HG03060 (cell line): ENCODE measurements around the gene PTPN1.
A peak's percentile ranks its signal among the peaks of the same experiment; 100 is the strongest.
"Not testable (repeated sequence)": the region's sequence is repeated elsewhere in the genome, so short reads cannot be mapped to it uniquely, and the experiment has no call there.

ENCODE experiments used
- ATAC-seq: cut with Tn5 transposase; IDR thresholded peaks from one replicate; pipeline ENCODE4 v1.9.1; 2021; ENCODE audit warnings: low read depth, moderate number of reproducible peaks; ENCODE audit not compliant: unreplicated experiment

PTPN1 gene

DNA sequence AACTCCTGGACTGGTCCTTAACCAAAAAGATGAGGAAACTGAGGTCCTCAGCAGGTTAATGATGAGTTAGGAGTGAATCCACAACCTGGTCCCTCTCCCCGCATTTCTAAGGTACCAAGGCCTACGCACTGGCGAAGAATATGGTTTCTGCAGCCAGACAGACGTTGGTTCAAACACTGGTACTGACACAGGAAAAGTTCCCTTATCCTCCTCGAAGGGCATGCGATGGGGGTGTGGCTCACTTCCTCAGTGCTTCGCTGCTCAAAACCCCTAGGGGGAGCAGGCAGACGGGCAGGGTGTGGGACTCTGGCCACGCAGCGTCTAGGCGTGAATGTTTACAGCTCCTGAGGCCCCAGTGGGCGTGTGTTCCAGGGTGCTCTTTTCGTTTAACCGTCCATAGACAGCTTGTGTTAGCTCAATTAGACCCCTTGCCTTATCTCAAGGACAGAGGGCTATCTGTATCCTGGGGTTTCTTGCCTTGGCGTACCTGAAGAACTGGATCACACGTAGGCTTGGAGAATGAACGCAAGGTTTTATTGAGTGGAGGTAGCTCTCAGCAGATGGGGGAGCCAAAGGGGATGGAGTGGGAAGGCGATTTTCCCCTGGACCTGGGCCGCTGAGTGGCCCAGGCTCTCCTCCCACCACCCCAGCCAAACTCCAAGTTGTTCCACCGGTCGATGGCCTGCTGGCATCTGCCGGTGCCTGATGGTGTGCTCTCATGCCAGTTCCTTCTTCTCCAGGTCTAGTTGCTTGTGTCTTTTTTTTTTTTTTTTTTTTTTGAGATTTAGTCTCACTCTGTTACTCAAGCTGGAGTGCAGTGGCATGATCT is 31.8 kb upstream of the PTPN1 start:
- no peak for ATAC-seq

DNA sequence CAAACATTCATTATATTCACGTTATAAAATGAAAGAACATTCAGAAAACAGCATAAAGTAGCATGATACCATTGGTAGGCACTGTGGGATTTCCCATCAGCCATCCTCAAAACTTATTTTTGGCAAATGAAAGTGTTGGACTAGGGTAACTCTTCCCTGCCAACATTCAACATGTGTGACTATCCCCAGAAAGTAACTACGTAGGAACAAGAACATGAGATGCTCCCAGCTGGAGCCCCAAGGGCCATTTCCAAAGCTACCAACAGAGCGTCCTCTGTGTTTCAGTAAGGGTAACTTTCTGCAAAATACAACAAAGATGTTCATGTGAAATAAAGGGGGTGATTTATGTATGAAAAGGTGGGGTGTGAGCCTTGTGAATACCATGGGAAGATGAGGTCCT is 28.4 kb upstream of the PTPN1 start:
- ATAC-seq = no peak

DNA sequence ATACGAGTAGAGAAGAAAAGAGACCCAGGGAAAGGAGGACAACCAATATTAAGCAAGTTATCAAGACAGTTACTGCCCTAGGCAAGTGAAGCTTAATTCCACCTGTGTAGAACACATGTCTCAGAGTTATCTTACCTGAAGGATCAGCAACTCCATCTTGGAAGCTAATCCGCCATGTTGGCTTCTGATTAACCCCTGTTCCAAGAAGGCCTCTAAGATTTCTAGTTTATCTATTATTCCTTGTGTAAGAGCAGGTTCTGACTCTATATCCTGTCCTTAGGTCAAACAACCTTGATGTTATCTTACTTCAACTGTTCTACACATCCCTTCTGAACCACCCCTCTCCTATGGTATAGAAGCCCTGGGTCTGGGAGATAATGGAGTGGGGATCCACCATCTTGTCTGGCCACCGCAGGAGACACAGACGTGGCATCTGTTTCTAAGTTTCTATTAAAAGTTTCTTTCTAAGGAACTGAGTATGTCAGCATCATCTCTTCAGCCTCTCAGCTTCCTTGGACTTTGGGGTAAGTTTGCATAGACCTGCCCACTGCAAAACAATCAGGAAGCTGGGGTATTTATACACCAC is 27.7 kb upstream of the PTPN1 start:
- ATAC-seq = no peak

DNA sequence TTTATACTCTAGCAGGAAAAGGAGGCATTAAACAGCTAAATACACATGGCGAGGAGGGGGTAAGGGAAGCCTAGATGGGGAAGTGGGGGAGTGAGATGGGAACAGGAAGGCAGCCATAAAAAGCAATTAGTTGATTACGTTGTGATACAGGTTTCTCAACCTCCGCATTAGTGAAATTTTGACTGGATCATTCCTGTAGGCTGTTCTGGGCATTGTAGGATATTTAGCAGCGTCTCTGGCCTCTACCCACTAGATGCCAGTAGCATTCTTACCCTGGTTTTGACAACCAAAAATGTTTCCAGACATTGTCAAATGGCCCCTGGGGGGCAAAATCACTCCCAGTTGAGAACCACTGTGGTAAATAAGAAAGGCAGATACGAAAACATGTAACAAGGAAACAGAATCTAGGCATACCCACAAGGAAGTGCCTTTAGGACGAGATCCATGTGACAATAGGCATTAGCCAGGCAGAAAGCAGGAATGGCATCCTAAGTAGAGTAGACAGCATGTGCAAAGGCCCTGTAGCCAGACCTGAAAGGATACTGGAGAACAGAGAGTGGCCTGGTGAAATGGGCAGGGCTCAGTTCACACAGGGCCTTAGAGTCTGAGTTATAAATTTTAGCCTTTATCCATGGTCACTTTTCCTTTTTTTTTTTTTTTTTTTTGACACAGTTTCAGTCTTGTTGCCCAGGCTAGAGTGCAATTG is 25.8 kb upstream of the PTPN1 start:
- ATAC-seq = no peak

DNA sequence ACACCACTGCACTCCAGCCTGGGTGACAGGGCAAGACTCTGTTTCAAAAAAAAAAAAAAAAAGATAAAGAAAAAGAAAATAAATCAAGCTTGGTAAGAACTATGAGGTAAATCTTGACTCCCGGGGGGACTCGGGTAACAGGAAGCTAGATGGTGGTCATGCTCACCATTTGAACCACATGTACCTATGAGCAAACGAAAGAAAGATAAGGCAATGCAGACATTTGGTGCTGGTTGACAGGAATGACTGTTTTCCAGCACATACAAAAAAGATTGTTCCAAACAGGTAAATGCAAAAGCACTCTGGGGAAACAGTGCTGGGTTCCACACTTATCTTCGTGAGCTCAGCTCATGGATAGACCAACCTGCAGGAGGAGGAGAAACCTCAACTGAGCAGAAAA is 22.8 kb upstream of the PTPN1 start:
- no peak for ATAC-seq

DNA sequence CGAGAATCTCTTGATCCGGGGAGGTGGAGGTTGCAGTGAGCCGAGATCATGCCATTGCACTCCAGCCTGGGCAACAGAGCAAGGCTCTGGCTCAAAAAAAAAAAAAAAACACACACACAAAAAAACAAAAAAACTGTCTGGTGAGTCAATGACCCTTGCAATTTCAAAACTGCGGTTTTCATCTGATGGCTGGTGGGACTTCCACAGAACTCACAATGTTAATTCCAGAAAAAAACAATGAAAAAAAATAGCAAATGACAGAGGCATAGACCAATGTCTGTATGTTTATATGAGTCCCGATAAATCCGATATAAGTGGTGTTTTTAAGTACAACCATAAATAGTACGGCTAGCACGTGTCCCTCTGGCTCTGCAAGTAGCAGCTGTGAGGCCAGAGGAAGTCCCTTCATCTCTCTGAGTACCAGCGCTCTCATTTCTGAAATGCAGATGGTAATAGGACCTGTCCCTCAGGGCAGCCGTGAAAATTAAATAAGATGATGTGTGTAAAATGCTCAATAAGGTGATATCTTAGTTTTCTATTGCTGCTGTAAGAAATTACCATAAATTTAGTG is 21.9 kb upstream of the PTPN1 start:
- no peak for ATAC-seq

DNA sequence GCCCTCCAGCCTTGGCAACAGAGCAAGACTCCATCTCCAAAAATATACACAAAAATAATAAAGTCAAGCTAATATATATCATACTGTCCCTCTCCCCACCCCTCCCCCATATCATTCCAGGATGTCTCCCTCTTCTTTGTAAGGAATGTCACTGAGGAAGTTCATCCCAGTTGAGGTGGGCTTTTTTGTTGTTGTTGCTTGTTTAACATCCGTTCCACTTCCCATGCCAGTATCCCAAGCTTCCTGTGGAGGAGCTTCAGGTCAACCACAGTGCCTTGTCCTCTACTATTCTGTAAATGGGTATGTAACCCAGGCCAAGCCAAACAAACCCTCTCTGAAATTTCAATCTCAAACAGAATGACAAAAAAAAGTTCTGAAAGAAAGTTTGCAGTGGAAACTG is 19.0 kb upstream of the PTPN1 start:
- no peak for ATAC-seq

DNA sequence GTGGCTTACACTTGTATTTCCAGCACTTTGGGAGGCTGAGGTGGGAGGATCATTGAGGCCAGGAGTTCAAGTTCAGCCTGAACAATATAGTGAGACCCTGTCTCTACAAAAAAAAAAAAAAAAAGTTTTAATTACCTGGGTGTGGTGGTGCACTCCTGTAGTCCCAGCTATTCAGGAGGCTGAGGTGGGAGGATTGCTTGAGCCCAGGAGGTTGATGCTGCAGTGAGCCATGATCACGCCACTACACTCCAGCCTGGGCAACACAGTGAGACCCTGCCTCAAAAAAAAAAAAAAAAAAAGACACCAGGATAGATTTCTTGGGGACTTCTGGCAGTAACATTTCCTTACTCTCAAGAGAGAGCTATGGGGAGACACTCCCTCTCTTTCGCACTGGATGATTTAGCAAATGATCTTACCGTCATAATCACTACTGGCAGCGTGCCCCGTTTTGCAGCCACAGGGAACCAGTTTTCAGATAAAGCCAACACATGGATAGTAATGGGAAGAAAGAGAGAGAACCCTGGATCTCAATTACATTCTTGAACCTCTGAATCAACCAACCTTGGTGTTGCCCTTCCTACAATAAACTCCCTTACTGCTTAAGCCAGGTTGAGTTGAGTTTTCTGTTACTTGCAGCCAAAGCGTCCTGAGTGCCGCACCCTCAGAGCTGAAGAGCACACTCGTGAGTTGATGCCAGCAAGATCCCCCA is 18.1 kb upstream of the PTPN1 start:
- no peak for ATAC-seq

DNA sequence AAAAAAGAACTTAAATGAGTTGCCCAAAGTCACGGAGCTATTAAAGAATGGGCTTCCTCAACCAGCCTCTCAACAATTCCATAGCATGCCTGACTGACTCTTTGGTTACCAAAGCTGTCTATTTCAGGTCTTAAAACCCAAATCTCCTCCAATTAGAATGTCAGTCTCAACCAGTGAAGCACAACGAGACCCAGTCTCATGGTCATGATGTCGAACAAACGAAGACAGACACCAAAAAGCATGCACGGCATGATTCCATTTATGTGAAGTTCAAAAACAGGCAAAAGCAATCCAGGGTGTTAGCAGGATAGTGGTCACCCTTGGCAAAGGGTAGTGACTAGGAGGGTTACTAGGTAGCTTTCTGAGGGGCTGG is 16.3 kb upstream of the PTPN1 start:
- ATAC-seq = no peak

DNA sequence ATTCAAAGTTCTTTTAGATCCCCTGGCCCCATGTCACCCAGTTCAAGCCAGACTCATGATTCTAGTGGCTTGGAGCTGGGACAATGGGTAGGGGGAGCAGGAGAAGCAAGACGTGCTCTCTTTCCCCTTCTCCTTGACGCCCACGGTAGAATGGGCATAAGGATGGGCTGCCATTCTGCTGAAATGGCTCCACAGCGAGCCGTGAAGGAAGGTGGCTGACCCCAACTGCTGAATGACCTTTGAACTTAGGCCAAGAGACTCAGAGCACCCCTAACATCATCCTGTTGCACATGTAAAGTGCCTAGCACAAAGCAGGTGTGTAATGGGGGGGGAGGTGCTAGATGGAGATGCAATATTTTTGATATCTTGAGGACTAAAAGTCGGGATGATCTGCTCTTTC is 15.8 kb upstream of the PTPN1 start:
- no peak for ATAC-seq

DNA sequence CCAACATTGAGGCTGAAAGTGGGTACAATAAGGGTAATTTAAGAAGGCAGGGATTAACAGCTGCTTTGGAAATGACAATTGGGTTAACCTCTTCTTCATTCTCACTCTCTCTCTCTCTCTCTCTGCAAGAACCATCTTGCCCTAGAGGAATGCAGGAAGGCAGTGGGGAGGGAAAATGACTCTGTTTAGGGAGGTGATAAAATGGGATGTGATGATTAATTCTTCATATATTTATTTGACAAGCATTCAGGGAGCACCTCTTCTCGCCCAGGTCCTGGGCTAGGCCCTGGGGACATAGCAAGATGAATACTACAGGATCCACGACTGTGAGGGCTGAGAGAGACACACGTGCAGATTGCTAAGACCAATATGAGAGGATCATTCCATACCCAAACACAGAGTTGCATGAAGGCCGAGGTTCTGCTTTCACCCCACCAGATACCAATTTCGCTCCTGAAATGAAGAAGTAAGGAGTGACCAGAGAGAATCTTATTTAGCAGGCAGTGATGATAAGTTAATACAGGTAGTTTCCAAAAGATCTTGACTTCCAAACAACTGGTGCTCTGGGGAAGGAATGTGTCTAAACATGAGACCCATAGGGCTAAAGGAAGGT is 13.3 kb upstream of the PTPN1 start:
- ATAC-seq = no peak

DNA sequence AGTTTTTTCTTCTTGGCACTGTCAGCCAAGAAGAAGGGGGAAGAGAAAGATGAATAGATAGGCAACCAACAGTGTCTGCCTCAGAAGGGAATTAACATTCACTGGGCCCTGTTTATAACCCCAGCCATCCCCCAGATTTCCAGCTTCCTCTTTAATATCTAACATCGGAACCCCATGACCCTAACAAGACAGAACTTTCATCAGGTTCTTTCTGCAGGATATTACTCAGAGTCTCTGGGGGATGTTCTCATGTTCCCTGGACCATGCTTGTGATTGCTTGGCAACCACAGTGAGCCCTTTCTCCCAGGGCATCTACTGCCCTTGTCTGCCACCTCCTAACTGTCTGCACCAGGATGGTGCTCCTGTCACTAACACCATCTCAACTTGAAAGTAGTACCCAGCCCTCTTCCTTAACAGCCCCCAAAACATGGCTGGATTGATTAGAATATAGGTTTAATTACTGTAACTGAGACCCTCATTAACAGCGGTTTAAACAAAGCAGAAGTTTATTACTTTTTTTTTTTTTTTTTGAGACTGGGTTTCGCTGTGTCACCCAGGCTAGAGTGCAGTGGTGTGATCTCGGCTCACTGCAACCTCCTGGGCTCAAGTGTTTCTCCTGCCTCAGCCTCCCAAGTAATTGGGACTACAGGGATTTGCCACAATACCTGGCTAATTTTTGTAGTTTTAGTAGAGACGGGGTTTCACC is 12.0 kb upstream of the PTPN1 start:
- peak; percentile 39 for ATAC-seq

DNA sequence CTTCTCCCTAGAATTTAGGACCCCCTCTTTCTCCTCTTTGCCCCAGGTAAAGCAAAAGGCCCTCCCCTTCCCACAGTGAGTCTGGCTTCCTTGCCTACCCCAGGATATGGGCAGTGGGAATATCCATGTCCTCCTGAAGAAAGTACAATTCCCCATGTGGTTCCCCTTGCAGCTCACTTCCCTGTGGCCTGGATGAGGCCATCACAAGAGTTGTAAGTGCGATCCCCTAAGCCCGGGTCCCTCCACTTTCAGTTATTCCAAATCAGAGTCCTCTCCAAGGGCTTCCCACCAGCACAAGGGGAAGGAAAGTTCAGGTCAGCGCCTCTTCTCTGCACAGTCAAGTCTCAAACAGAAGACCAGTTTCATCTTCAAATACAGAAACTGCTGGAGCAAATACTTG is 10.2 kb upstream of the PTPN1 start:
- no peak for ATAC-seq

DNA sequence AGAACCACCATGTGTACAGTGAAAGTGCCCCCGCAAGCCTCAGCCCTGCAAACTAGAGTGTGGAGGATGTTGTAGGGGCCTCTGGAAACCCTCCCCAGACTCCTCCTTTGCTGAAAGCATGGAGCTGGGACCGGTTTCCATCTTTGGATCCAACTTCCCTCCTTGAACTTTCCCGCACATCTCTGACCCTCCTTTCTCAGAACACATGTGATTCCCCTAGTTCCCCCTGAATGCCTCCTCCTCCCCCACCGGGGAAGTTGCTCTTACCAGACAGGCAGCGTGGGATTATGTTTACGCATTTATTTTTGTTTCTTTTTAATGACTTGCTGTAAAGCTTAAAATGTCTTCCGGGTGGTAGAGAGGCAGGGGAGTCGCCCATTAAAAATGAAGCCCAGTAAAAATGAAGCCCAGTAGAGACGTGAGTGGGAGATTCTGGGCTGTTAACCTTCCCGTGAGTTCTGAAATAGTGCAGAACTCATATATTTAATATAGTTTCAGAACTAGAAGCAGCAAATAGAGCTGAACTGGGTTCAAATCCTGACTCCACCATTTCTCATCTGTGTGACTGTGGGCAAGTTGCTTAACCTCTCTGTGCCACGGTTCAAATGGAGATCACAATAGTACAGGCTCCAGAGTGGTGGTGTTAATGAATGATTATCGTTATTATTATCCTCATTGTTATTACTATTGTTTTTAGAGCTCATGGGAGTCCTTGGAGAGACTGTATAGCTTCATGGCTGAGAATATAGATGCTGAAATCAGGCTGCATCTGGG is 8.0 kb upstream of the PTPN1 start:
- ATAC-seq = no peak

DNA sequence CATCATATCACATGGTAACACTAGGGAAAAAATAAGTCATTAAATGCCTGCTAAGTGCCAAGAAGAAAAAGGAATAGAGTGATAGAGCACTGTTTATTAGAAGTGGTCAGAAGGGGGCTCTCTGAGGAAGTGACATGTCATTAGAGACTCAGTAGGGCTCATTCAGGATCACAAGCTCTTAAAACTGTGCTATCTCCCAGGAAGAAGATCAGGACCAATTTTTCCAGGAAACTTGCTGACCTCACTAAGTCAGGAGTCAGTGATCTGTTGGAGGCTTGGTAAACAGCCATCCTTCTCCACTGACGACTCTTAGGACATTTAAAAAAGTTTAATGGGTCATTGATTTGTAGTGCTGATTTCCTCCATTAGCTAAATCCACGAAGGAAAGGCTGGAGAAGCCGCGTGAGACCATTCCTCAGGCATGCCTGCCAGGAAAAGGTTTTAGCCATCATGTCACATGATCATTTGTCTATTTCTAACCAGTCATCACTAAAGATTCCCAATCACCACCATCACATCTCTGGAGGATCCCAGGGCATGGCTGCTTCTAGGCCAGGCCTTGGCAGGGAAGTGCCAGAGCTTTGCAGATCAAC is 5.9 kb upstream of the PTPN1 start:
- ATAC-seq = no peak

DNA sequence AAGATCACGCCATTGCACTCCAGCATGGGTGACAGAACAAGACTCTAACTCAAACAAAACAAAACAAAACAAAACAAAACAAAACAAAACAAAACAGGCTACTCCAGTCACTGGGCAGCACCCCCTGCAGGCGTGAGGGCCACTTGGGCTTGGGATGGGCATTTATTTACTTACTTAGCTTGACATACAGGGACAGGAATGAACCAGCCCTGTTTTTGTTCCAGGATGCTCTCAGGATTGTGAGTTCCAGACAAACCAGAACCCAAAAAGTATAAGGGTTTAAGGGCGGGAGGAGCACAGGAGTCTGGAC is 4.0 kb upstream of the PTPN1 start:
- ATAC-seq = no peak

DNA sequence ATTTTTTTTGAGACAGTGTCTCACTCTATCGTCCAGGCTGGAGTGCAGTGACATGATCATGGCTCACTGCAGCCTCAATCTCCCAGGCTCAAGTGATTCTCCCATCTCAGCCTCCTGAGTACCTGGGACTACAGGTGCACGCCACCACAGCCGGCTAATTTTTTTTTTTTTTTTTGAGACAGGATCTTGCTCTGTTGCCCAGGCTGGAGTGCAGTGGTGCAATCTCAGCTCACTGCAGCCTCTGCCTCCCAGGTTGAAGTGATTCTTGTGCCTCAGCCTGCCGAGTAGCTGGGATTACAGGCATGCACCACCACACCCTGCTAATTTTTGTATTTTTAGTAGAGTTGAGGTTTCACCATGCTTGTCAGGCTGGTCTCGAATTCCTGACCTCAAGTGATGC is 2.4 kb upstream of the PTPN1 start:
- ATAC-seq = not testable (repeated sequence)

DNA sequence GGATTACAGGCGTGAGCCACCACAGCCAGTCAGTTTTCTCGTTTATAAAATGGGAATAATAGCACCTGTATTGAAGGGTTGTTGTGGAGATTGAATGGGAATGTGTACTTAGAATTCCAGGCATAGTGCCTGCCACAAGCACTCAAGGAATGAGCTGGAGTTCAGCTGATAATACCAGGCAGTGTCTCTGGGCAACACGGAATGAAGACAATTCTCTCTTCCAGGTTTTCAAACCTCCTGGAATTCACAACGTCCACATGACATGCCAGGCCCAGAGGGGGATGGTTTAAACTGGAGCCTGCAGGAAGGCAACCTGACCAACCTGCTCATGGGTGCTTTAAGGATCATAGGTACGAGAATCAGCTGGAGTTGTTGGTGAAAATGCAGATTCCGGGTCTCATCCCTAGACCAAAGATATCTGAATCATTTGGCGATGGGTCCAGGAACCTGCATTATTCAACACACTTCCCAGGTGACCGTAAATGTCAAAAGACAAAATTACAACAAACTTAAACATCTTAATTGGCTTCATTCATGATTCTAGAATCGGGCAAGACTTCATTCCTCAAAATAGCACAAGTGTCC is 1.9 kb upstream of the PTPN1 start:
- ATAC-seq = no peak
